Erythroblast (primary cell): ENCODE measurements around the gene COMMD2.

Experiments used
- GATA1 ChIP-seq: IDR thresholded peaks from 2 replicates; pipeline ENCODE4 v1.6.1; 2011; ENCODE audit warnings: low read depth, mild to moderate bottlenecking, control low read depth, low read length, moderate library complexity
- POLR2A ChIP-seq: IDR thresholded peaks from 2 replicates; pipeline ENCODE4 v1.6.1; 2011; ENCODE audit warnings: mild to moderate bottlenecking, low read length

- TF ChIP-seq POLR2A (no peak), GATA1 (no peak)
Observed at GRCh38 chr3:149781211-149781610, 28.9 kb upstream of the COMMD2 start.
